Heart left ventricle (tissue), 16 donors: ENCODE results near the gene C3orf22. TPM values are rescaled to one million over a fixed set of nuclear protein-coding genes. Genes with fewer than 3 reads are reported as not detected.

Experiments used
- ATAC-seq, 4 donors: fragments of 200-7000 bp; cut with Tn5 transposase; one replicate each; pipeline ENCODE4 v1.9.1; 2020 to 2022; ENCODE audit warnings: moderate library complexity in 4 of 4, mild to moderate bottlenecking in 3 of 4, moderate number of reproducible peaks in 1 of 4
- DNase-seq, 5 donors: peaks; one replicate each; pipeline ENCODE4 v3.0.0-alpha.2; 2020
- H3K27ac ChIP-seq, 12 donors: fragments of 200-600 bp; sonication (generic) in 4 of 12; one replicate each; pipeline versions ENCODE4 v1.5.0 to v1.8.0; 2016 to 2022; ENCODE audit warnings: mild to moderate bottlenecking in 2 of 12
- H3K27me3 ChIP-seq, 9 donors: fragments of 200-600 bp; sonication (generic) in 2 of 9; one replicate each; pipeline versions ENCODE4 v1.5.1 to v1.8.0; 2016 to 2022; ENCODE audit warnings: mild to moderate bottlenecking in 3 of 9
- H3K36me3 ChIP-seq, 9 donors: fragments of 200-600 bp; sonication (generic) in 2 of 9; one replicate each; pipeline versions ENCODE4 v1.5.0 to v1.8.0; 2018 to 2022; ENCODE audit warnings: mild to moderate bottlenecking in 2 of 9
- H3K4me1 ChIP-seq, 12 donors: fragments of 200-600 bp; sonication (generic) in 4 of 12; one replicate each; pipeline versions ENCODE4 v1.5.0 to v1.8.0; 2016 to 2022; ENCODE audit warnings: mild to moderate bottlenecking in 3 of 12
- H3K4me3 ChIP-seq, 12 donors: fragments of 200-600 bp; sonication (generic) in 4 of 12; one replicate each; pipeline versions ENCODE4 v1.5.0 to v1.8.0; 2017 to 2022; ENCODE audit warnings: mild to moderate bottlenecking in 9 of 12, moderate library complexity in 4 of 12
- H3K9me3 ChIP-seq, 12 donors: fragments of 200-600 bp; sonication (generic) in 4 of 12; one replicate each; pipeline versions ENCODE4 v1.5.0 to v1.8.0; 2016 to 2022; ENCODE audit warnings: mild to moderate bottlenecking in 1 of 12
- CTCF ChIP-seq, 12 donors: fragments of 200-600 bp; sonication (generic) in 4 of 12; IDR thresholded peaks; one replicate each; pipeline versions ENCODE4 v1.5.0 to v1.8.0; 2018 to 2022; ENCODE audit warnings: antibody characterized with exemption in 12 of 12, mild to moderate bottlenecking in 5 of 12
- POLR2A ChIP-seq, 2 donors: fragments of 450-650 bp; IDR thresholded peaks; one replicate each; pipeline ENCODE4 v1.6.1; 2017; ENCODE audit warnings: antibody characterized with exemption in 2 of 2, mild to moderate bottlenecking in 2 of 2, moderate library complexity in 2 of 2
- WGBS, 4 donors: extraction: QIAGEN DNeasy Blood & Tissue Kit in 2 of 4; methylation state at CpG; one replicate each; pipeline versions ENCODE4 v1.1.5 to v1.1.7; 2013 to 2018; 5-methylcytosine and 5-hydroxymethylcytosine counted together
- intact Hi-C, 10 donors: fragments of 100-400 bp; cut with DNase I; formaldehyde crosslinking; loops; one replicate each; pipeline versions ENCODE4 v1.11.1 to v1.14.2; 2022
- polyA plus RNA-seq, 2 donors: library from polyadenylated mRNA; stranded (reverse); fragments of 200-250 nt; gene quantifications; one replicate each; pipeline ENCODE4 v1.2.3, GENCODE V29; 2013
- total RNA-seq, 9 donors: library from RNA; depleted of rRNA in 2 of 9; stranded (reverse); fragments of >200 nt in 2 of 9; fragmentation: NEBNext Ultra II Directional in 3 of 9; extraction: Animal tissue kit (Norgen Biotek cat#: 25700) in 3 of 9; gene quantifications; one replicate each; pipeline versions ENCODE4 v1.1.0 to v1.2.4, GENCODE V29; 2016 to 2023
- donor health status: ischemic (EF 13 %, LVEDD 7.1; RV severe dilation, severe dysfunction).
- donor health status: healthy with polysubstance abuse.
- donor health status: DM: no; HTN: yes; CAD: no.
- donor health status: DM: no; HTN: no; CAD: no.
- donor health status: ischemic (EF 25% LVEDD 6.9; RV normal size, moderate dysfunction).
- donor health status: ischemic (EF 25% LVEDD 5.7; RV mildly dilated, moderate dysfunction).
- donor health status: healthy.
- donor health status: DM: yes; HTN: yes; CAD: no.
- donor health status: ischemic (EF 35%, LVEDD 5.7; RV mildly dilated, moderate dysfunction).
- donor health status: nonischemic (EF 11% LVEDD 7.7; RV severe dilation, severe dysfunction).
- donor health status: DM: yes; HTN: yes; CAD: no.
- donor health status: PGD.
- donor health status: ischemic (EF 29% LVEDD 5.4; RV normal size, mild dysfunction).
- donor health status: nonischemic (EF 23%, LVEDD 6.1; RV moderate dilation, normal function).

The C3orf22 gene
- total and polyA plus RNA-seq, 11 donors = not detected

- no peak for ATAC-seq
- WGBS, 4 donors = 90 to 95% (median 93%) methylated on average over 10 of the region's 10 CpGs
- TF ChIP-seq CTCF (IDR thresholded peaks at IDR 0.05) = no peak
- no peak for TF ChIP-seq POLR2A (IDR thresholded peaks at IDR 0.05)
- peak in 4 of 5 donors; percentile 7 to 42 (median 15) for DNase-seq
- H3K27me3 ChIP-seq = peaks cover 0 to 49% (median 15%) of the 10 kb centered on the region in 9 donors
- intact Hi-C loops = no loop called here
- H3K36me3 ChIP-seq = no peaks in the 10 kb centered on the region
- no peak overlapping the region for H3K4me3 ChIP-seq
- H3K27ac ChIP-seq = peak overlapping the region in 1 of 12 donors; percentile 61
- no peaks in the 10 kb centered on the region for H3K9me3 ChIP-seq
- peaks cover 0 to 22% (median 0%) of the 10 kb centered on the region in 12 donors for H3K4me1 ChIP-seq
These were observed 19.0 kb downstream of the C3orf22 start for GRCh38 chr3:126539558-126540250.

DNA sequence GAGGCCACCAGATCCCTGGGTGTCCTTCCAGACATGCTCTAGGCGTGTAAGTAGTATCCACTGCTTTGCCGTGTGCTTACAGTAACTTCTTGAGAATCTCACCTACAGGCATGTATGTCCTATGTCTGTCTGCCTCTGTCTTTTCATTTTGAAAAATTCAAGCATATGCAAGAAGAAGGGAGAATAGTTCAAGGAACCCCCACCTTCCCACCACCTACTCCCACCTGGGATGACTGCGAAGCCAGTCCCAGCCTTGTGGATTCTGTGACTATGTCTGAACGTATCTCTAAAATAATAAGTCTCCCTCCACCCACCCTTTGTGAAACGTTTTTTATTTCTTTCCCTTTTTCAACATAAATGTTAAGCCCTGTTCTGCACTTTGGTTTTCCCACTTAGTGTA is 19.8 kb downstream of the C3orf22 start:
- H3K36me3 ChIP-seq = no peaks in the 10 kb centered on the region
- intact Hi-C loops = no loop called here
- H3K4me1 ChIP-seq = peaks cover 0 to 22% (median 0%) of the 10 kb centered on the region in 12 donors
- TF ChIP-seq CTCF (IDR thresholded peaks at IDR 0.05) = no peak
- no peak for TF ChIP-seq POLR2A (IDR thresholded peaks at IDR 0.05)
- peaks cover 0 to 49% (median 15%) of the 10 kb centered on the region in 9 donors for H3K27me3 ChIP-seq
- DNase-seq (no peak), ATAC-seq (no peak)
- H3K27ac ChIP-seq = no peak overlapping the region
- no peak overlapping the region for H3K4me3 ChIP-seq
- WGBS, 4 donors = 50 to 65% (median 55%) methylated on average over 5 of the region's 5 CpGs
- H3K9me3 ChIP-seq = no peaks in the 10 kb centered on the region

- Histone ChIP-seq H3K36me3 (no peaks in the 10 kb centered on the region), H3K27ac (no peak overlapping the region), H3K4me1 (peaks cover 0 to 22% (median 0%) of the 10 kb centered on the region in 12 donors), H3K27me3 (peaks cover 0 to 49% (median 15%) of the 10 kb centered on the region in 9 donors), H3K9me3 (no peaks in the 10 kb centered on the region), H3K4me3 (no peak overlapping the region)
- intact Hi-C loops = no loop called here
- no peak for ATAC-seq
- TF ChIP-seq CTCF (IDR thresholded peaks at IDR 0.05) (no peak), POLR2A (IDR thresholded peaks at IDR 0.05) (no peak)
- WGBS, 4 donors = 63 to 75% (median 69%) methylated on average over 7 to 9 of the region's 9 CpGs
- peak in 3 of 5 donors; percentile 9 to 56 (median 10) for DNase-seq
These were observed 20.4 kb downstream of the C3orf22 start for GRCh38 chr3:126538316-126538715.

DNA sequence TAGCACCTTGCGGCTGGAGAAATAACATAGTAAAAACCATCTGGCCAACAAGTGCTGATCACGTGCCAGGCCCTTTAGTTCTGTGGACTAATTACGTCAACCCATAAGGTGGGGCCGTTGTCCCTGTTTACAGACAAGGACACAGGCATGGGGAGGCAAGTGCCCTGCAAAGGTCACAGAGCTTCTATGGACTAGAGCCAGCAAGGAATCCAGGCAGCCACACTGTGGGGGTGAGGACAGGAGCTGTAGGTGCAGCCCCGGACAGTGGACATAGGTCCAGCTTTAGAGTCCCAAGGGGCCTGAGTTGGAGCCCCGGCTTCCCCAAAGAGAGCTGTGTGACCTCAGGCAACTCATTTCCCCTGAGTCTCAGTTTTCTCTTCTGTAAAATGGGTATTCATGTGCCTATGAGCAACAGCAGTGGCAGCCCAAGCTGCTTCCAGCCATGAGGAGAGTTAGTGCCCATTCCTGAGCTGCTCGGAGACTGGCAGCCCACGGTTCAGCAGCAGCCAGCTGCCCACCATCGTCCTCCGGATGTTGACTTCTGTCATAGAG is 20.9 kb downstream of the C3orf22 start:
- 63 to 66% (median 64%) methylated on average over 9 to 10 of the region's 10 CpGs for WGBS, 4 donors
- ATAC-seq (peak; percentile 38 to 88 (median 74)), DNase-seq (peak in 4 of 5 donors; percentile 9 to 64 (median 42))
- intact Hi-C loops = no loop called here
- H3K27me3 ChIP-seq = peaks cover 0 to 46% (median 14%) of the 10 kb centered on the region in 9 donors
- H3K36me3 ChIP-seq = no peaks in the 10 kb centered on the region
- H3K4me1 ChIP-seq = peaks cover 0 to 22% (median 0%) of the 10 kb centered on the region in 12 donors
- no peak overlapping the region for H3K27ac ChIP-seq
- no peaks in the 10 kb centered on the region for H3K9me3 ChIP-seq
- no peak overlapping the region for H3K4me3 ChIP-seq
- TF ChIP-seq CTCF (IDR thresholded peaks at IDR 0.05) (no peak), POLR2A (IDR thresholded peaks at IDR 0.05) (no peak)
